Vagina (tissue), 2 donors: ENCODE measurements around the gene APP.

Experiments used
- POLR2AphosphoS5 ChIP-seq, 2 donors: sonication (generic); formaldehyde crosslinking; IDR thresholded peaks; one replicate each; pipeline ENCODE4 v1.9.0; 2017; ENCODE audit warnings: antibody characterized with exemption in 2 of 2, mild to moderate bottlenecking in 2 of 2, low read depth in 1 of 2; ENCODE audit not compliant: insufficient read depth in 1 of 2
- TF ChIP-seq, protein P1 (sequence below), 3 experiments: fragments of 450-650 bp in 2 of 3; fragments of 200-600 bp in 1 of 3; sonication (generic) in 1 of 3; IDR thresholded peaks; one replicate each; pipeline ENCODE4 v1.5.1; 2017 to 2019; ENCODE audit warnings: antibody characterized with exemption in 3 of 3, mild to moderate bottlenecking in 2 of 3, moderate library complexity in 2 of 3

DNA sequence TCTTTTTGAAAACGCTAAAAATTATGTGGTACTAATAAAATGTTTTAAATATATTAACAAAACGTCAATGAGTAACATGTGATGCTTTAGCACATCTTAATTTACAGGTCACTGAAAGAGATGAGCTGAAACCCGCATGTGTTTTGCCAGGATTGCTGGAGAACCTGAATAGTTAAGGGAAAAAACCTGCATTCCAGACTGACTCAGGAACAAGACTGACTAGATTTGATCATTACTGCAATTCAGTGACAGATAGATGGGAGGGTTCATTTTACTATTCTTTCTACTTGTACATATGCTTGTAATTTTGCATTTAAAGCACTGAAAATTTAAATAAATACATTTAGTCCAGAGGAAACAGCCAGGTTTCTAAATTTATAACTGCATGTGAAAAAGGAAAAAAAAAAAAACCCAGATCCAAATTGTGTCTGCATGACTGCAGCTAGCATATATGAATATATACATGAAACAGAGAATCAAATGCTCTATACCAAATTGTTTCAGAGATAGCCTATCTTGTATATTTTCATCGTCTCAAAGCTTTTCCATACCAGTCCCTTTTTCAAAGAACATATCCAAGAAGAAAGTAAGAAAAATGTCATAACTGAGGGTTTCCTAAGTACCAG, 71.7 kb downstream of the APP start:
- TF ChIP-seq, protein P1, sequence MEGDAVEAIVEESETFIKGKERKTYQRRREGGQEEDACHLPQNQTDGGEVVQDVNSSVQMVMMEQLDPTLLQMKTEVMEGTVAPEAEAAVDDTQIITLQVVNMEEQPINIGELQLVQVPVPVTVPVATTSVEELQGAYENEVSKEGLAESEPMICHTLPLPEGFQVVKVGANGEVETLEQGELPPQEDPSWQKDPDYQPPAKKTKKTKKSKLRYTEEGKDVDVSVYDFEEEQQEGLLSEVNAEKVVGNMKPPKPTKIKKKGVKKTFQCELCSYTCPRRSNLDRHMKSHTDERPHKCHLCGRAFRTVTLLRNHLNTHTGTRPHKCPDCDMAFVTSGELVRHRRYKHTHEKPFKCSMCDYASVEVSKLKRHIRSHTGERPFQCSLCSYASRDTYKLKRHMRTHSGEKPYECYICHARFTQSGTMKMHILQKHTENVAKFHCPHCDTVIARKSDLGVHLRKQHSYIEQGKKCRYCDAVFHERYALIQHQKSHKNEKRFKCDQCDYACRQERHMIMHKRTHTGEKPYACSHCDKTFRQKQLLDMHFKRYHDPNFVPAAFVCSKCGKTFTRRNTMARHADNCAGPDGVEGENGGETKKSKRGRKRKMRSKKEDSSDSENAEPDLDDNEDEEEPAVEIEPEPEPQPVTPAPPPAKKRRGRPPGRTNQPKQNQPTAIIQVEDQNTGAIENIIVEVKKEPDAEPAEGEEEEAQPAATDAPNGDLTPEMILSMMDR (IDR thresholded peaks at IDR 0.05) = no peak
- no peak for TF ChIP-seq POLR2AphosphoS5 (IDR thresholded peaks at IDR 0.05; ENCODE audit: insufficient read depth in 1 of 2, low read depth in 1 of 2)
